HG02943 (cell line): ENCODE data around the gene OVOL2.
"Not testable (repeated sequence)": the region's sequence is repeated elsewhere in the genome, so short reads cannot be mapped to it uniquely, and the experiment has no call there.

Experiments used
- ATAC-seq: cut with Tn5 transposase; IDR thresholded peaks from one replicate; pipeline ENCODE4 v1.9.1; 2021; ENCODE audit warnings: mild to moderate bottlenecking, low read depth, moderate library complexity; ENCODE audit not compliant: unreplicated experiment

Gene OVOL2

DNA sequence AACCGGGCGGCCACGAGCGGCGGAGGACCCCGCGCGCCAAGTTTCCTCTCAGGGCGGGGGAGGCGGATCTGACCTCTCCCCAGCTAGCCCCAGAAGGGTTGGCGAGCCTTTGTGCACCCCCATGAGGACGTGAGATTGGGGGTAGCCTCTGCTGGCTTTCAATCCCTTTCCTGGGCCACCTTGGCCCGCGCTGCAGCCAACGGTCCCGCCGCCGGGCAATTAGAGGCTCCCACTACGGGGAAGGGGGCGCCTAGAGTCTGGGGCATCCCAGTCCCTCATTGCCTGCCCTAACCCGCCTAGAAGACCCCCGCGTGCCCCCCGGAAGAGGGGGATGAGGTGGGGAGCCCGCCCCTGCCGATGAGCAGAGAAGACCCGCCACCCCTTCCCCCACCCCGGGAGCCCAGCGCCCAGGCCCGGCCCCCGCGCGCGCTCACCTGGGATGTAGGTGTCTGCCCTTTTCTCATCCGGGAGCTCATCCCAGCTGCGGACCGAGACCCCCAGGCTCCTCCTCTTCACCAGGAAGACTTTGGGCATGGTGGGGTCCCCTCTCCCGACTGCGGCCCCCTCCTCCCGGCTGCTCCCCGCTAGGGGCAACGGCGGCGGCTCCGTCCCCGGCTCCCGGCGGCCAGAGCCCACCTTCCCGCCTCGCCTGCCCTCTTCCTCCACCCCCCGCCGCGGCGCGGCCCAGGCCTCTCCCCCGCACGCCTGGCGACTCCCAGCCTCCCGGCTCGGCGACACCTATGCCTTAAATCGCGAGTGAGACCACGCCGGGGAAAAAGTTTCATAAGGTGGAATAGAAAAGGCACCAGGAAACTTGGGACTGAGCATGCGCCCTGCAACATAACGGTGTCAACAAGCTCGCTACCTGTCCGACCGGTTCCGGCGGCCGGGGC lies at the start of gene OVOL2:
Gene OVOL2, minus strand, starts transcription at position 816 of the 893 bp plus-strand sequence. Its CDS starts 282 bp downstream, at position 534.
- ATAC-seq, result no peak

DNA sequence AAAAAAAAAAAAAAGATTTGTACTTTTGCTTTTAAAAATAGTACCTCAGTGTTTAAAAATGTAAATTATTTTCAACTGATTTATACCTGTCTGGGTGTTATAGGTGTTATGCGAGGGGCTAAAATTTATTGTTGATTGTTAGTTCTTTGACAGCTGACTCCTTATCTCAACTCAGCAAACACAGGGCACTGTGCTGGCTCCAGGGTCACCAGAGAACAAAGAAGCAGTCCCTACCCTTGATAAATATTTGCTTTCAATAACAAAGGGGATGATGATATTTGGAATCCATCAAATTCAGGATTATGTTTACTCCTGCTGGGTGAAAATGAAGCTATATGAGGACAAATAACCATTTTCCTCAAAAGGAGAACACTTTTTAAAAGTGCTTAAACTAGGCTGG lies 45.8 kb upstream of the OVOL2 start:
- no peak for ATAC-seq

DNA sequence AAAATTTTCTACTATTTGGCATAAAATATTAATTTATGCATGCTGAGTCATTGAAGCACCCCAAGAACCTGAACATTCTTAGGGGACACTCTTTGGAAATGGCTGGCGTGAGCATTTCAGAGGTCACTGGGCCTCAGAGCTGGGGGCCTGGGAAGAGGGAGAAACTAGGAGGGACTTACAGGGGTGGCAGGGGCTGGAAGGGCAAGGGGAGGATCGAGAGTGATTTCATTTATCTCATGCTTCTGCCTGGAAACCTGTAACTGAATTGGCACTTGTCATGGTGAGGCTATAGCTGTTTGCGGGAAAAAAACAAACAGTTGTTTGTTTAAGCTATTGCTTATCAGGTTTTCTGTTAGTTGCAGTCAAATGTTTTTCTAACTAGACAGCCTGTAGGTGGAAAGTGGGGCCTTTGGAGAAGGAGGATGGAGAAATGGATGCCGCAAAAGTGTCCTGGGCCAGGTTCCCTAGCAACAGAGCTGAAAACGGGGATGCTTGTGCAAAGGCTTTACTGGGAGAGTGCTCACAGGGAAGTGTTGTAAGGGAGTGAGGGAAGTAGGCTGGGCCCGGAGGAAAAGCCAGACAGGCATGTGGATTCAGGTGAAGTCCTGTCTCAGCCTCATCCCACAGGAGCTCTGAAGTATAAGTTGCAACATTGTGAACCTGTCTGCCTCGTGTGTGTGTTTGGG lies 43.6 kb upstream of the OVOL2 start:
- ATAC-seq, result no peak

DNA sequence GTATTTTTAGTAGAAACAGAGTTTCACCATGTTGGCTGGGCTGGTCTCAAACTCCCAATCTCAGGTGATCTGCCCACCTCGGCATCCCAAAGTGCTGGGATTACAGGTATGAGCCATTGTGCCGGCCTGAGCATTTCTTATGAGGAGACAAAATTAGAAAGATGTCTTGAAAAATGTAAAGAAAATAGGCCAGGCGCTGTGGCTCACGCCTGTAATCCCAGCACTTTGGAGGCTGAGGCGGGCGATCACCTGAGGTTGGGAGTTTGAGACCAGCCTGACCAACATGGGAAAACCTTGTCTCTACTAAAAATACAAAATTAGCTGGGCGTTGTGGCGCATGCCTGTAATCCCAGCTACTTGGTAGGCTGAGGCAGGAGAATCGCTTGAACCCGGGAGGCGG lies 42.9 kb upstream of the OVOL2 start:
- ATAC-seq, result not testable (repeated sequence)

DNA sequence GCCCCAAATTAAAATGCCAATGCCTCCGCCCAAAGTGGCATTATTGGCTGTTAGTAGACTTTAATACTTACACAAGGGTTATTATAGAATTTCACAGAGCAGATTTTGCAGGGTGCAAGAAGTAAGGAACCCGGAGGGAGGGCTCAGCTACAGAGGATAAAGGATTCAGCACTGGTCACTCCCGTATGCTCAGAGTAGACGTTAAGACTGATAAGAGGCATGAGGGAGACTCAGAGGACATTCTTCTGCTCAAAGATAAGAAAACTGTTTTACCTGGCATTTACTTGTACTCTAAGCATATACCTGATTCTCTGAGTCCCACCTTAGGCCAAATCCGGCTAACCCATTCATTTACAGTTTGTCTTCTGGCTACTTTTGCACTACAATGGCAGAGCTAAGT lies 36.5 kb upstream of the OVOL2 start:
- ATAC-seq, result no peak

DNA sequence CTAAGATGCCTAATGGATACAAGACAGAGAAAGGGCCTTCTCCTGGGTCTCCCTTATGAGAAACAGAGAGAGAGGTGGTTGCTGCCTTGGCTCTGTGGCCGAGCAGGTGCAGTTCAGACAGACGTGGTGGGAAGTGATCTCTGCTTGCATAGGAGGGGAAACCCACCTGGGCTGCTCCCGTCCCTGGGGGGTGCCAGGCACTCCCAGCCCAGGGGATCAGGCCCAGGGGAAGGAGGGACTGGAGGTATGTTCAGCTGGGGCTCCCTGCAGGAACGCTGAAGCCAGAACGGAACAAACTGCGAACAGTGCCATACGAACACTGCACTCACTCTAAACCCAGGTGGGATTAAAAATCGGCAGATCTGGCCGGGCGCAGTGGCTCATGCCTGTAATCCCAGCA lies 35.7 kb upstream of the OVOL2 start:
- no peak for ATAC-seq

DNA sequence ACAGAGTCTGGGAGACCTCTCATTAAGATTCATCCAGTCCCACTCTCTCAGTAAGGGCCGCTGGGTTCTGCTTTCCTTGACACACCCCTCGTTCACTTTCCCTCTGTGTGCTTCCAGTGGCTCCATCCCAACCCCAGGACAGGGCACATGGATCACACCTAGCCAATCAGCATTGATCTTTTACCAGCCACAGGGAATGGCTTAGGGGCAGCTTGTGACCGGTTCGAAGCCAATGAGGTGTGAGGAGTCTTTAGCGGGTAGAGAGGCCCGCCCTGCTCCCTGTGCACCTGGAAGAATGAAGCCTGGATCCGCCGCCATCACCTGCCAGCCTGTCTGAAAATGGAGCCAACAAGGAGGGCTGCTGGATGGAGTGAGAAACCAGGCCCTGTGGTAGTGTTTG lies 35.2 kb upstream of the OVOL2 start:
- ATAC-seq, result no peak

DNA sequence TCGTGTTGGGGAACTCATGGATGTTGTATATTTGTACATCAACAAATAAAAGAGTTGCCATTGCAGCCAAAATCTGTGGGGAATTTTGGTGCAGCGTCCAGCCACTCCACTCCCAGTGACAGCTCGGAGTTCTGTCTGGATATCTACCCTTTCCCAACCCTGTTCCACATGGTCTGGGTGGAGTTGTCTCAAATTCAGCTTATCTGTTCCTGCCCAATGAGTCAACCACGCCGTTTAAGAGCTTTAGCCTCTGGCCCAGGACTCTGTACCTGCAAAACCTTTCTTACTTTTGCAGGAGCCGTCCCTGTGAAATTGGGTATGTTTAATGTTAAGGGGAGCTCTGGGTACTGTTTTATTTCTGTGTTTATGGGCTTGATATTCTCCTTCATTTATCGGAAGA lies 33.9 kb upstream of the OVOL2 start:
- no peak for ATAC-seq

DNA sequence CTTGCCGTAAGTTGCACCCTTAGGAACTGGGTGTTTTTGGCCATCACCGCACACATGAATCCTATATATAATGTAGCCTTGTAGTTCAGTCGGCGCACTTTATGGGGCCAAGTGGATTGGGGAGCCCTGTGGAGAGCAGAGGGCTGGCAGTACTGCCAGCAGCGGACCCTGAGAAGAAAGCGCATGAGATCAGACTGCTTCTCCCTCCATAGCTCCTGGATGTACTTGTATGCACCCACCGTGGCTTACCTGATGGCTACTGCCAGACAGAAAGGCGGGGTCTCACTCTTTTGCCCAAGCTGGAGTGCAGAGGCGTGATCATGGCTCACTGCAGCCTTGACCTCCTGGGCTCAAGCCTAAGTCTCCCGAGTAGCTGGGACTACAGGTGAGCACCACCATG lies 32.8 kb upstream of the OVOL2 start:
- ATAC-seq, result no peak

DNA sequence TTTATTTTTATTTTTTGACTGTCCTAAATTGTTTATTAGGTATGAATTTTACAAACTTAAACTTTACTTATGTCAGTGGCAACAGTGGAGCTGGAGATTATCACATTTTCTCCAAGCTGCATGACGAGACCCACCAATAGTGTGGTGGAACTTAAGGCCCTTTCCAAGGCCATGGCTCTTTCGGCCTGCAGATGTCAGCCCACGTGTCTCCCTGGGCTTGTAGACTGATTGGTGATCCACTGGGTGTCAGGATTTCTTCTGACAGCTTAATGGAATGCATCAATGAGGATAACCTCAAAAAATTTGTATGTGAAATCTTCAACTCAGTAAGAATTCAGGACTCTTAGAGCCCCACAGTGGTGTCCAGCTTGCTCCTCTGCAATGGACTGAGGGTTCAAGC lies 32.3 kb upstream of the OVOL2 start:
- ATAC-seq, result no peak

DNA sequence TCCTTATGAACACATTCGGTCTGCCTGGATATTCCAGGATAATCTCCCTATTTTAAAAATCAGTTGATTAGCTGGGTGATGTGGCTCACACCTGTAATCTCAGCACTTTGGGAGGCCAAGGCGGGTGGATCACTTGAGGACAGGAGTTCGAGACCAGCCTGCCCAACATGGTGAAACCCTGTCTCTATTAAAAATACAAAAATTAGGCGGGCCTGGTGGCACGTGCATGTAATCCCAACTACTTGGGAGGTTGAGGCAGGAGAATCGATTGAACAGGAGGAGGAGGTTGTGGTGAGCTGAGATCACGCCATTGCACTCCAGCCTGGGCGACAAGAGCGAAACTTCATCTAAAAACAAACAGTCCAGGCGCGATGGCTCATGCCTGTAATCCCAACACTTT lies 31.1 kb upstream of the OVOL2 start:
- not testable (repeated sequence) for ATAC-seq

DNA sequence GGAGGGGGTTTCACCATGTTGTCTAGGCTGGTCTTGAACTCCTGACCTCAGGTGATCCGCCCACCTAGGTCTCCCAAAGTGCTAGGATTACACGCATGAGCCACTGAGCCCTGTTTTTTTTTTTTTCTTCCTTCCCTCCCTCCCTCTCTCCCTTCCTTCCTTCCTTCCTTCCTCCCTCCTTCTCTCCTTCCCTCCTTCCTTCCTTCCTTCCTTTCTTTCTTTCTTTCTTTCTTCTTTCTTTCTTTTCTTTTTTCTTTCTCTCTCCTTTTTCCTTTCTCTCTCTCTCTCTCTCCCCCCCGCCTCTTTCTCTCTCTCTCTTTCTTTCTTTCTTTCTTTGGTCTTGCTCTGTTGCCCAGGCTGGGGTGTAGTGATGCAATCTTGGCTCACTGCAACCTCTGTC lies 30.6 kb upstream of the OVOL2 start:
- not testable (repeated sequence) for ATAC-seq

DNA sequence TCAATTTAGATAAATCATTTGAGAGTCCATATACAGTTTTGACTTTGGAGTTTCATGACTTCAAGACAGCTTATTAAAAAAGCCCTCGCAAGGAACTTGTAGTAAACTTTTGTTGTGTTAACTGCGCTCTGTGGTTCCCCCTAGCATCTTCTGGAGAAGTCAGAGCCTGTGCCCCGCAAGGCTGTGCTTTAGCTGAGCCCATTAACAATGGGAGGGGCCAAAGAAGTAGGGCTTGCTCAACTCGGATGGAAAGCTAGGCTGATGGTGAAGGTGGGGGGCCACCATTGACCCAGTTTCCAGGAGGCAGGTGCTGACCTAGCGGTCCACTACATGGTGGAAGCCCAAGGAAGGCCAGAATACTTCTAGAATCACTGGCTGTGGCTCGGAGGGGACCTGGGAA lies 29.3 kb upstream of the OVOL2 start:
- ATAC-seq, result no peak

DNA sequence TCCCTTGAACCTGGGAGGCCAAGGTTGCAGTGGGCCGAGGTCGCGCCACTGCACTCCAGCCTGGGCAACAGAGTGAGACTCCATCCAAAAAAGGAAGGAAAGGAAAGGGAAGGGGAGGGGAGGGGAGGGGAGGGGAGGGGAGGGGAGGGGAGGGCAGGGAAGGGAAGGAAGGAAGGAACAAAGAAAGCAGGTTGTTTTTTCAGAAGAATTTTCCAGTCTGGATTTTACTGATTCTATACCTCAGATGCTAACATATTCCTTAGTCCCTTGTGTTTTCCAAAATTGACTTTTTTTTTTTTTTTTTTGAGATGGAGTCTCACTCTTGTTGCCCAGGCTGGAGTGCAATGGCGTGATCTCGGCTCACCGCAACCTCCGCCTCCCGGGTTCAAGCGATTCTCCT lies 23.1 kb upstream of the OVOL2 start:
- not testable (repeated sequence) for ATAC-seq

DNA sequence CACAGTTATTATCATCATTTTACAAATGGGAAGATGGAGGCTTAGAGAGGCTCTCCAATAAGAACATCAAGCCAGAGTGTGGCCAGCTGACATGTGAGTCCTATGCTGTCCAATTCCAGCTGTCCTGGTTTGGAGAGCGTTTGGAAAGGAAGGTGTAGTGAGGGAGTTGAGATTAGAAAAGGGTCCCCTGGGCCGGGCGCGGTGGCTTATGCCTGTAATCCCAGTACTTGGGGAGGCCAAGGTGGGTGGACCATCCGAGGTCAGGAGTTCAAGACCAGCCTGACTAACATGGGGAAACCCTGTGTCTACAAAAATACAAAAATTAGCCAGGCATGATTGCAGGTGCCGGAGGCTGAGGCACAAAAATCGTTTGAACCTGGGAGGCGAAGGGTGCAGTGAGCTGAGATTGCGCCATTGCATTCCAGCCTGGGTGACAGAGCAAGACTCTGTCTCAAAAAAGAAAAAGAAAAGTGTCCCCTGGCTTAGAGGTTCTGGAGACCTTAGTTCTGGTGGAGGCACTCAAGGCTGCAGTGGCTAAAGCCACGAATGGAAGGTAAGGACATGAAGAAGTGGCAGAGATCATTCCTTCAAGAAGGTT lies 22.1 kb upstream of the OVOL2 start:
- ATAC-seq, result no peak

DNA sequence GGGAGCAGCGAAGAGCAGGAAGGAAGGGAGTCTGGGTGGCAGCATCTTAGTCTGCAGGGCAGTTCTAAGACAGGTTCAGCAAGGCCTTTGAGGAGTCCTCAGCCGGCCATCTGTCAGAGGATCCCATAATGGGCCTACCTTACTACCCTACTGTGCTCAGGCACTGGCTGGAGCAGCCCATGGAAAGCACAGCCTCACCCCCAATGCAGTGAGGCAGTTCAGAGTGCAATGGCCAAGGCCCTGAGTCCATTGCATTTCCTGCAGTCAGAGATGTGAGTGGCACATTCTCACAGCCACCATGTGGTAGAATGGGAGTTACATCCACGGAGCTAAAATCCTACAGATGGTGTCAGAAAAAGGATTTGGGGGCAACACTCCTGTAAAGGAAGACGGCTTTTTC lies 19.4 kb upstream of the OVOL2 start:
- no peak for ATAC-seq

DNA sequence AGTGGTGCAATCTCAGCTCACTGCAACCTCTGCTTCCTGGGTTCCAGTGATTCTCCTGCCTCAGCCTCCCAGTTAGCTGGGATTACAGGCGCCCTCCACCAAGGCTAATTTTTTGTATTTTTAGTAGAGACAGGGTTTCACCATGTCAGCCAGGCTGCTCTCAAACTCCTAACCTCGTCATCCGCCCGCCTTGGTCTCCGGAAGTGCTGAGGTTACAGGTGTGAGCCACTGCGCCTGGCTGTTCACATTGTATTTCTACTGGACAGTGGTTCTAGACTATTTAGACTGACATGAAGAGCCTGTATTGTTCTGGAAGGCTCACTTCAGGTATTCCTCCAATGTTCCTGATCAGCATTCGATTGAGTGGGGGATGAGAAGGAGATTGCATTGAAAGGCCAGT lies 14.8 kb upstream of the OVOL2 start:
- ATAC-seq, result no peak

DNA sequence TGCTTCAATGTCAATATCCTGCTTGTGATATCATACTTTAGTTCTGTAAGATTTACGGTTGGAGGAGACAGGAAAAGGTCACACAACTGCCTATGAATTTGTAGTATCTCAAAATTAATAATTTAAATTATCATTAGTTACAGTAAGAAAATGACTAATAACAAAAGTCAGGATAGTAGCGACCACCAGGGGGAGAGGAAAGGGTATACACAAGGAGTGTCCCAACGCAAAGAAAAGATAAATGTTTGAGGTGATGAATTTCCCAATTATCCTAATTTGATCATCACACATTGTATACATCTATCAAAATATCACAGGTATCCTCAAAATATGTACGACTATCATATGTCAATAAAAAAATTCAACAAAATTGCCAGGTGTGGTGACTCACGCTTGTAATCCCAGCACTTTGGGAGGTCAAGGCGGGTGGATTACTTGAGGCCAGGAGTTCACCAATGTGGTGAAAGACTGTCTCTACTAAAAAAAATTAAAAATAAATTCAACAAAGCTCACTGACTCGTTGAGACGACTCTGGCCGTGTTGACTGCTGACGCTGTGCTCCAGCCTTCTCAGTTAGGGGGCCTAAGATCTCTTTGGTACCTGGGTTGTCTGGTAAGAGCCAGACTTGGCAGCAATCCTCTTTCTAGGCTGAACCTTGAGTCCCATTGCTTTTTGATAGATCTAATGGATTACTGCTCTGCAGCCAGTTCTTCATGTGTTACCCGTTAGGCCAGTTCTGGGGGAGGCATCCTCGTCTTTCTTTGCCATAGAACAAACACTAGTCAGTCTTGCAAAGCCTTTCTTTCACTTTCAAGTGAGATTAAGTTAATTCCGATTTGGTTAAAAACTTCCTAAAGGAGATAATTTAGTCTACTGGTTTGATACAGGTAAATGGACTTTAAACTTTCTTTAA lies 9.0 kb upstream of the OVOL2 start:
- ATAC-seq, result no peak

DNA sequence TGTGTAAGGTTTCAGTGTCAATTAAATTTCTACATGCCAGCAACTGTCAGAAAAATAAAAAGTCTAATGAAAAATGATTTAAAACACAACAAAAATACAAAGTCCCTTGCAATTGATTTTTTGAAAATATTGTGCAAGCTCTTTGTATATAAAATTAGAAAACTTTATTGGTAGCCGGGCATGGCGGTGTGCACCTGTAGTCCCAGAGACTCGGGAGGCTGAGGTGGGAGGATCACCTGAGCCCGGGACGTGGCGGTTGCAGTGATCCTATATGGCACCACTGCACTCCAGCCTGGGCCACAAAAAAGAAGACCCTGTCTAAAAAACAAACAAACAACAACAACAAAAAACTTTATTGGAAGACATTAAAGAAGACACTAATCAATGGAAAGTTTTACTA lies 6.0 kb upstream of the OVOL2 start:
- ATAC-seq, result no peak

DNA sequence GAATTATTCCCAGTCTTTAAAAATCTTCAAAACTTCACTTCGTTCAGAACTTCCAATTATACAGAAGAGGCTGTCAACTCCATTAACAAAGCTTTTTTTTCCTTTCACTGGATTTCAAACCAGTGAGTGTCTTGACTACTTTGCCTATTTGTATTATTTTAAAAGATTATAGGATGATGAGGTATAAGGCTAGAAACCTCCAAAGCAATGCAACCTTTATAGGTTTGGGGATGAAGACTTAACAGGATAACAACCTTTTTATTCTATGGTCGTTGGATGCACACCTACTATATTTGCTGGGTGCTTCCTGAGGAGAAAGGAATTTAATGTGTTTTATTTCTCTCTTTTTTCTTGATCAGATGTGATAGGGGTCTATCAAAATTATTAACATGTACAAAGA lies 1.9 kb upstream of the OVOL2 start:
- no peak for ATAC-seq
